Right cardiac atrium (tissue), 5 donors: Measurements from ENCODE around the gene GP1BA. TPM values are rescaled to one million over a fixed set of nuclear protein-coding genes. Genes with fewer than 3 reads are reported as not detected.
"Not testable (repeated sequence)": the region's sequence is repeated elsewhere in the genome, so short reads cannot be mapped to it uniquely, and the experiment has no call there.

Experiments
- ATAC-seq, 2 donors: fragments of 200-7000 bp; cut with Tn5 transposase; one replicate each; pipeline versions ENCODE4 v1.8.0 to v1.9.1; 2020; ENCODE audit warnings: moderate library complexity in 2 of 2, mild to moderate bottlenecking in 1 of 2
- DNase-seq, 3 donors: peaks; one replicate each; pipeline ENCODE4 v3.0.0-alpha.2; 2020
- H3K27ac ChIP-seq: one replicate; pipeline ENCODE4 v1.5.1; 2013; ENCODE audit warnings: mild to moderate bottlenecking, low read length, control low read depth, moderate library complexity
- H3K27me3 ChIP-seq: one replicate; pipeline ENCODE4 v1.6.1; 2013; ENCODE audit not compliant: control insufficient read depth, insufficient read depth
- H3K4me1 ChIP-seq: one replicate; pipeline ENCODE4 v1.6.1; 2013; ENCODE audit warnings: low read length; ENCODE audit not compliant: control insufficient read depth, insufficient read depth
- H3K4me3 ChIP-seq: one replicate; pipeline ENCODE4 v1.5.1; 2013; ENCODE audit warnings: low read length, control low read depth
- H3K9me3 ChIP-seq: one replicate; pipeline ENCODE4 v1.6.1; 2013; ENCODE audit warnings: low read length; ENCODE audit not compliant: control insufficient read depth
- WGBS: extraction: QIAGEN DNeasy Blood & Tissue Kit; methylation state at CpG from one replicate; pipeline ENCODE4 v1.1.7; 2013; 5-methylcytosine and 5-hydroxymethylcytosine counted together
- intact Hi-C, 4 donors: fragments of 100-400 bp; cut with DNase I; formaldehyde crosslinking; loops; one replicate each; pipeline versions ENCODE4 v1.11.0 to v1.14.0; 2022 to 2023
- polyA plus RNA-seq: library from polyadenylated mRNA; stranded (reverse); fragments of 200-250 nt; gene quantifications from one replicate; pipeline ENCODE4 v1.2.3, GENCODE V29; 2013
- total RNA-seq, 4 donors: library from RNA; stranded (reverse); fragmentation: NEBNext Ultra II Directional; extraction: Animal tissue kit (Norgen Biotek cat#: 25700); gene quantifications; one replicate each; pipeline ENCODE4 v1.2.1, GENCODE V29; 2021
- donor health status: healthy with polysubstance abuse.
- donor health status: DM: no; HTN: yes; CAD: no.
- donor health status: DM: no; HTN: no; CAD: no.
- donor health status: DM: no; HTN: yes; CAD: no; lungs with severe emphysema.
- donor health status: DM: yes; HTN: yes; CAD: no.

The GP1BA gene
- total and polyA plus RNA-seq, 5 donors, result 0.16 to 0.23 TPM; not detected in 3

DNA sequence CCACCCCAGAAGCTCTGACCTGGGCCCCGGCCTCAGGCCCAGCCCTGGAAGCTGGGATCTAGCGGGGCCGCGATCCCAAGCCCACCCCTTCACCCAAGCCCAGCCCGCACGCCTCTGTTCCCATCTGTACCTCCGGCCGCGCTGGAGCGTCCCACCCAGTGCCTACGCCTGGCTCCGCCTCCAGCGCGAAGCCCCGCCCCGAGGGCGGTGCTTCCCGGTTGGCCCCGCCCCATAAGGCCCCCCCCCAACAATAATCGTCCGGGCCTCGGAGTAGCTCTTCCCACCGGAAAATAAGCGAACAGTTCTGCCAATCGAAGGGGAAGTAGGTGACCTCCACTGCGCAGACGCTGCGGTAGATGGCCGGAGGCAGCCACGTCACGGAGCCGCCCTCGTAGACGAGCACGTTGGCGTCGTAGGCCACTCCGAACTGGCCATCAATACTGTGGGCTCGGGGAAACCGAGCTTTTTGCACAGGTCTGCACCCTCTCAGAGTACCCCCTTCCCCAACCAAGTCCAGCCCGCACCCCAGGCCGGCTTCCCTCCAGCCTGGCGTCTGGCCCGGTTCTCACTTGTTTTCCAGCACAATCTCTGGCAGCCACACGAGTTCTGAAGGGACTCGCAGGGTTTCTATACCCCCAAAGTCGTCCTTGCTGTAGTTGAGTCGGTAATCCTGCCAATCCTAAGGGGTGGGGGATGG lies 30.3 kb upstream of the GP1BA start:
- Histone ChIP-seq H3K4me3 (peak overlapping the region; percentile 1), H3K27ac (peak overlapping the region; percentile 78), H3K4me1 (no peaks in the 10 kb centered on the region), H3K27me3 (no peaks in the 10 kb centered on the region), H3K9me3 (no peaks in the 10 kb centered on the region)
- WGBS, result 52% methylated on average over 48 of the region's 48 CpGs
- peak; percentile 65 to 89 (median 85) for DNase-seq
- intact Hi-C loops, result no loop called here
- ATAC-seq, result peak; percentile 34 to 49

GRCh38 chr17:4902540-4902939 lies 29.5 kb upstream of the GP1BA start:
- Histone ChIP-seq H3K4me3 (peak overlapping the region; percentile 1), H3K9me3 (no peaks in the 10 kb centered on the region), H3K27ac (peak overlapping the region; percentile 78), H3K27me3 (no peaks in the 10 kb centered on the region), H3K4me1 (no peaks in the 10 kb centered on the region)
- WGBS, result 39% methylated on average over 8 of the region's 8 CpGs
- ATAC-seq (no peak), DNase-seq (peak in 1 of 3 donors; percentile 50)
- intact Hi-C loops, result no loop called here

DNA sequence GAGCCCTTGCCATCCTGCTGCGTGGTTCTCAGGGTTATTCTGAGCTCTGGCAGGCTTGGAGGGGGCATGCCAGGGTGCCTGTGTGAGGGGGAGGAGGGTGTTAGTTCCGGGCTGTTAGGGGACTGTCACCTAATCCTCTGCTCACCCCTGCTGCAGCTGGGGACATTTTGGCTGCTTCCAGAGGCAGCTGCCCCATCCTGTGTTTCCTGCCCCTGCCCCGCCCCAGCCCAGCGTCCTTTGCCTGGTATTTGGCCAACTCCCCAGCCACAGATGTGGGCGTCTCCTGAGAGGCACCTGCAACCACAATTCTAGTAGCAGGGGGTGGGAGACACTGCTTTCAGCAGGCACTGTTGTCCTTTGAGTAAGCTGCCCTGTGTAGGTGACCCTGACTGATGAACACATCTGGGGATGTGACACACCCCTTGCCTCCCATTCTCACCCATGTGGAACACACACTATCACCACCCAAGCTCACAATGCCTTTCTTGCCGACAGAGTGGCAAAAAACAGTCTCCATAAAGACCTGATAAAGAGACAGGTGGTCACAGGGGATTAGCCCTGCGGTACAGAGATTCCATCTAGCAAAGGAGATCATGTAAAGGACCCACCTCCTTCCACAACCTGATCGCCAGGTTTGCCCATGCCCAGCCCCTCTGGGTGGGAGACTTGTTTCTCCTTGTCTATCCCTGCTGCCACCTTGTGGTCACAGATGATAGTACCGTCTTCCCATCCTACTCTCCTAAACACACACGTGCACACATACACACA lies 28.8 kb upstream of the GP1BA start, which contains the start of gene CHRNE:
Gene CHRNE (minus strand): TSS at position 48 of the 768 bp plus-strand sequence. CDS start 35 bp downstream, at position 13.
- Histone ChIP-seq H3K9me3 (no peaks in the 10 kb centered on the region), H3K27ac (peak within 1 kb of the TSS; percentile 78), H3K27me3 (no peaks in the 10 kb centered on the region), H3K4me3 (peak within 1 kb of the TSS; percentile 1), H3K4me1 (no peaks in the 10 kb centered on the region)
- peak; percentile 26 to 40 for ATAC-seq
- peak; percentile 70 to 86 (median 82) for DNase-seq
- intact Hi-C loops, result no loop called here
- WGBS, result 15% methylated on average over 10 of the region's 10 CpGs

DNA sequence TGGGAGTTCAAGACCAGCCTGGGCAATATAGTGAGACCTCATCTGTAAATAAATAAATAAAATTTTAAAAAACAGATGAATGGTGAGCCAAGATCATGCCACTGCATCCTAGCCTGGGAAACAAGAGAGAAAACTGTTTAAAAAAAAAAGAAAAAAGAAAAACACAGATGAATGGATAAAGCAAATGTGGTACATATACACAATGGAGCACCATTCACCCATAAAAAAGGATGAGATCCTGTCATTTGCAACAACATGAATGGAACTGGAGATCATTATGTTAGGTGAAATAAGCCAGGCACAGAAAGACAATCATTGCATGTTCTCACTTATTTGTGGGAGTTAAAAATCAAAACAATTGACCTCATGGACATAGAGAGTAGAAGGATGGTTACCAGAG lies 25.4 kb upstream of the GP1BA start:
- intact Hi-C loops, result loop anchor here in 2 of 4 donors (5.0 kb wide), 3 partner anchors 36 to 156 kb away; partner anchors contain the start of genes CAMTA2 (in 1 of the 2), RNF167 (in 1 of the 2) and SLC25A11 (in 1 of the 2)
- not testable (repeated sequence) for H3K4me1 ChIP-seq, H3K4me3 ChIP-seq, H3K27me3 ChIP-seq, H3K27ac ChIP-seq, ATAC-seq, DNase-seq, H3K9me3 ChIP-seq

DNA sequence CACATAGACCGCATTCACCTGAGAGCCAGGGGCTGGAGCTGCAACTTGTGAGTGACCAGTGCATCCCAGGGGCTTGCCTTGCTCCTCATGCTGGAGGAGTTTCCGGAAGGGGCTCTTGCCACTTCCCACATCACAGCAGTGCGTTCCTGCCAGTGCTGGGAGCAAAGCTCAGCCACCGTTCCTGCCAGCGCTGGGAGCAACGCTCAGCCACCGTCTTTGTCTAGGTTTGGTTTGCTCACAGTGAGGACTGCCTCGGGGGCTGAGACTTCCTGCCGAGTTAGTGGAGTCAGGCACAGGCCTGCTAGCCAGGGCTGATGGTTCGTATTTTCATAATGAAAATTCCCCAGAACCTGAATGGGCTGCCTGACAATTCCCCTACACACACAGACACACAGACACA lies 23.8 kb upstream of the GP1BA start:
- H3K4me3 ChIP-seq, result no peak overlapping the region
- DNase-seq (peak in 2 of 3 donors; percentile 62 to 65), ATAC-seq (peak; percentile 43 to 45)
- H3K9me3 ChIP-seq, result no peaks in the 10 kb centered on the region
- intact Hi-C loops, result loop anchor here in 2 of 4 donors (2.0 to 5.0 kb wide), 4 partner anchors 34 to 154 kb away; partner anchors contain the start of genes CAMTA2 (in 1 of the 2), RNF167 (in 1 of the 2) and SLC25A11 (in 1 of the 2)
- H3K27me3 ChIP-seq, result no peaks in the 10 kb centered on the region
- peak overlapping the region; percentile 57 for H3K27ac ChIP-seq
- 44% methylated on average over 10 of the region's 10 CpGs for WGBS
- no peaks in the 10 kb centered on the region for H3K4me1 ChIP-seq

DNA sequence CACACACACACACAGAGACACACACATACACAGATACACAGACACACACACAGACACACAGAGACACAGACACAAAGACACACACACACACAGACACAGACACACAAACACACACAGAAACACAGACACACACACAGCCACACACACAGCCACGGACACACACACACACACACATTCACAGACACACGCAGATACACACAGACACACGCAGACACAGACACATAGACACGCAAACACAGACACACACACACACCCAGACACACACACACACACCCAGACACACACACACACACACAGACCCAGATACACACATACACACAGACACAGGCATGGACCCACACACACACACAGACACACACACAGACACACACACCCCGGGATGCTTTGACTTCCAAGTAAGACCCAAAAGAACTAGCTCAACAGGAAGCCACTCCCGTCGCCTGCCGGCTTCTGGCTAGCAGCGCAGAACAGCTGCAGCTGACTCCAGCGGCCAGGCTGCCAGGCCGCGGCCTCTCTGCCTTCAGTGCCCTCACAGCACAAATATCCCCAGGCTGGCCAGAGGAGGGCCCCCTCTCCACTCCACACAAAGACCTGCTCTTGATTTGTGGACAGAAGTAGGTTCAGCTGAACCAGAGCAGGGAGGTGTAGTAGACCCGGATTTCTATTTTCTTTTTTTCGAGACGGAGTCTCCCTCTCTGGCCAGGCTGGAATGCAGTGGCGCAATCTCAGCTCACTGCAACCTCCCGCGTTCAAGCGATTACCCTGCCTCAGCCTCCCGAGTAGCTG lies 23.2 kb upstream of the GP1BA start:
- intact Hi-C loops, result loop anchor here in 2 of 4 donors (2.0 to 5.0 kb wide), 4 partner anchors 33 to 153 kb away; partner anchors contain the start of genes CAMTA2 (in 1 of the 2), RNF167 (in 1 of the 2) and SLC25A11 (in 1 of the 2)
- DNase-seq (peak; percentile 92 to 97 (median 96)), ATAC-seq (peak; percentile 97)
- Histone ChIP-seq H3K27me3 (no peaks in the 10 kb centered on the region), H3K4me1 (no peaks in the 10 kb centered on the region), H3K4me3 (no peak overlapping the region), H3K27ac (peak overlapping the region; percentile 57), H3K9me3 (no peaks in the 10 kb centered on the region)
- WGBS, result 19% methylated on average over 20 of the region's 20 CpGs

DNA sequence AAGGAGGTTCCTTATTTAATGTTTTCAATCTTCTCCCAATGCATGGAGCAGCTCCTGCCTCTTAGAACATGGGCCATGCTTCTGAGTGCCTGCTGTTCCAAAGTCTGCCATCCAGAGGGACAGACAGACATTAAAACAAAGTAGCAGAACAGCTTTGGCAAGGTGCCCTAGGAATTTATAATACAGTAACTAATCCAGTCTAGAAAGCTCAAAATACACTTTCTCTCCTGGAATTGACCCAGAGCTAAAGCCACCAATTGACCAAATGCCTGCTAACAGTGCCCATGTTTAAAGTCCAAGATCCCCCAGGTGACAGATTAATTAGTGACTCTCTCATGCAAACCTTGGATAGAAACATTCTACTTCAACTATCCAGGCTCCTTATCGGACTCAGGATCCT lies 18.1 kb upstream of the GP1BA start:
- H3K27me3 ChIP-seq, result no peaks in the 10 kb centered on the region
- WGBS, result 88% methylated on average over 1 of the region's 1 CpG
- intact Hi-C loops, result loop anchor here in 1 of 4 donors (5.0 kb wide), 1 partner anchor 73 kb away; the partner anchor contains the start of gene CAMTA2

GRCh38 chr17:4914551-4914950 lies 17.5 kb upstream of the GP1BA start:
- intact Hi-C loops, result loop anchor here in 1 of 4 donors (5.0 kb wide), 1 partner anchor 73 kb away; the partner anchor contains the start of gene CAMTA2
- H3K4me1 ChIP-seq, DNase-seq, H3K9me3 ChIP-seq, H3K27ac ChIP-seq, H3K4me3 ChIP-seq, H3K27me3 ChIP-seq, ATAC-seq: not testable (repeated sequence)
- WGBS, result 91% methylated on average over 4 of the region's 4 CpGs

More for the DNA sequence above, 18.1 kb upstream of the GP1BA start:
- no peak for ATAC-seq
- no peaks in the 10 kb centered on the region for H3K4me1 ChIP-seq
- H3K4me3 ChIP-seq, result no peak overlapping the region
- no peak overlapping the region for H3K27ac ChIP-seq
- no peak for DNase-seq
- H3K9me3 ChIP-seq, result no peaks in the 10 kb centered on the region

DNA sequence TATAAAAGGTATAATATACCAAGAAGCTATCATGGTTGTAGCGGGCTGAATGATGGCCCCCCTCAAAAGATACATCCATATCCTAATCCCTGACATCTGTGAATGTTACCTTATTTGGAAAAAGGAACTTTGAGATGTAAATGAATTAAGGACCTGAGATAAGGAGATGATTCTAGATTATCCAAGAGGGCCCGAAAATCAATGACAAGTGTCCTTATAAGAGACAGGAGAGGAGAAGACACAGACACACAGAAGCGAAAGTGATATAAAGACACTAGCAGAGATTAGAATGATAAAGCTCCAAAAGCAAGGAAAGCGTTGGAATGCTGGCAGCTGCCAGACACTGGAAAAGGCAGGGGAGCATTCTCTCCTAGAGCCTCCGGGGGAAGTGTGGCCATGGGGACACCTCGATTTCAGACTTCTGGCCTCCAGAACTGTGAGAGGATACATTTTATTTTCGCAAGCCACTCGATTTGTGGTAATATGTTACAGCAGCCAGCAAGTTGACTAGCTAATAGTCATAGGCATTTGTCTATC lies 12.5 kb upstream of the GP1BA start:
- 44% methylated on average over 8 of the region's 8 CpGs for WGBS
- ATAC-seq, result no peak
- no peaks in the 10 kb centered on the region for H3K4me1 ChIP-seq
- intact Hi-C loops, result no loop called here
- DNase-seq, result no peak
- H3K4me3 ChIP-seq, result no peak overlapping the region
- no peak overlapping the region for H3K27ac ChIP-seq
- H3K27me3 ChIP-seq, result no peaks in the 10 kb centered on the region
- H3K9me3 ChIP-seq, result no peaks in the 10 kb centered on the region

DNA sequence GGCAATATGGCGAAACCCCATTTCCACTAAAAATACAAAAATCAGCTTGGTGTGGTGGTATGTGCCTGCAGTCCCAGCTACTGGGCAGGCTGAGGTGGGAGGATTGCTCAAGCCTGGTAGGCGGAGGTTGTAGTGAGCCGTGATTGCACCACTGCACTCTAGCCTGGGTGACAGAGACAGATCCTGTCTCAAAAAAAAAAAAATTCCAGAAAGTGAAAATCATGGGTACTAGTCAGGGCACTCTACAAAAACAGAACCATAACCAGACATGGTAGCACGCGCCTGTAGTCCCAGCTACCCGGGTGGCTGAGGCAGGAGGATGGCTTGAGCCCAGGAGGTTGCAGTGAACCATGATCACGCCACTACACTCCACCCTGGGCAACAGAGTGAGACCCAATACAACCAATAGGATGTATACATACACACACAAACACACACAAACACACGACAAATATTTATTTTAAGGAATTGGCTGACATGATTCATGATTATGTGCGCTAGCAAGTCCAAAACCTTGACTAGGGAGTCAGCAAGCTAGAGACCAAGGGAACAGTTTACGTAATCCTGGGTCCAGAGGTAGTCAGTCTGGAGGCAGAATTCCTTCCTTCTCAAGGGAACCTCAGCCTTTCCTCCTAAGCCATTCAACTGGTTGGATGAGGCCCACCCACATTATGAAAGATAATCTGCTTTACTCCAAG lies 11.6 kb upstream of the GP1BA start:
- WGBS, result 85% methylated on average over 10 of the region's 10 CpGs
- H3K27me3 ChIP-seq, result no peaks in the 10 kb centered on the region
- no peak overlapping the region for H3K27ac ChIP-seq
- ATAC-seq, result no peak
- H3K4me3 ChIP-seq, result no peak overlapping the region
- no peak for DNase-seq
- H3K9me3 ChIP-seq, result no peaks in the 10 kb centered on the region
- H3K4me1 ChIP-seq, result no peaks in the 10 kb centered on the region
- intact Hi-C loops, result no loop called here
